LNCaP clone FGC (cell line): ENCODE results near the gene SLC30A1.

Experiments used
- DNase-seq: peaks from one replicate; pipeline ENCODE4 v3.0.0-alpha.2; 2011; ENCODE audit warnings: low read depth
- H3K4me3 ChIP-seq: 2 replicates; pipeline ENCODE4 v1.5.1; 2011; ENCODE audit warnings: mild to moderate bottlenecking, low read depth, low read length, control low read depth
- CTCF ChIP-seq: IDR thresholded peaks from 2 replicates; pipeline ENCODE4 v1.5.1; 2012; ENCODE audit warnings: mild to moderate bottlenecking; ENCODE audit not compliant: control insufficient read depth, insufficient read depth; ENCODE audit errors: extremely low read depth

SLC30A1 gene

GRCh38 chr1:211621447-211622198, 42.7 kb upstream of the SLC30A1 start:
- TF ChIP-seq CTCF, result no peak
- H3K4me3 ChIP-seq, result no peak overlapping the region
- no peak for DNase-seq

DNA sequence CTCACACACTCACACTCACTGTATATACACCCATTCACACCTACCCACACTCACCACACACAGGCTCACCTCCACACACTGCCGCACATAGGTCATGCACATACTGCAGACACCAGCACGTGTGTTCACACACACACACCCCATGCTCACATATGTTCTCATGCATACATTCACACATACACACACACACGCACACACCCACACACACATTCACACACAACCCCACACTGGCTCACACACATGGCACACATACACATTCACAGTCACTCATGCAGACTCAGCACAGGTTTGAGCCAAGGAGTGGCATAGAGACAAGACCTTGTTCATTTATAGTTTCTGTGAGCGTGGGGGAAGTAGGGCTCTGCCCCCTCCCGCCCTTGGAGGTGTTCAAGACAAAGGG, 41.1 kb upstream of the SLC30A1 start:
- TF ChIP-seq CTCF, result no peak
- DNase-seq, result no peak
- no peak overlapping the region for H3K4me3 ChIP-seq

DNA sequence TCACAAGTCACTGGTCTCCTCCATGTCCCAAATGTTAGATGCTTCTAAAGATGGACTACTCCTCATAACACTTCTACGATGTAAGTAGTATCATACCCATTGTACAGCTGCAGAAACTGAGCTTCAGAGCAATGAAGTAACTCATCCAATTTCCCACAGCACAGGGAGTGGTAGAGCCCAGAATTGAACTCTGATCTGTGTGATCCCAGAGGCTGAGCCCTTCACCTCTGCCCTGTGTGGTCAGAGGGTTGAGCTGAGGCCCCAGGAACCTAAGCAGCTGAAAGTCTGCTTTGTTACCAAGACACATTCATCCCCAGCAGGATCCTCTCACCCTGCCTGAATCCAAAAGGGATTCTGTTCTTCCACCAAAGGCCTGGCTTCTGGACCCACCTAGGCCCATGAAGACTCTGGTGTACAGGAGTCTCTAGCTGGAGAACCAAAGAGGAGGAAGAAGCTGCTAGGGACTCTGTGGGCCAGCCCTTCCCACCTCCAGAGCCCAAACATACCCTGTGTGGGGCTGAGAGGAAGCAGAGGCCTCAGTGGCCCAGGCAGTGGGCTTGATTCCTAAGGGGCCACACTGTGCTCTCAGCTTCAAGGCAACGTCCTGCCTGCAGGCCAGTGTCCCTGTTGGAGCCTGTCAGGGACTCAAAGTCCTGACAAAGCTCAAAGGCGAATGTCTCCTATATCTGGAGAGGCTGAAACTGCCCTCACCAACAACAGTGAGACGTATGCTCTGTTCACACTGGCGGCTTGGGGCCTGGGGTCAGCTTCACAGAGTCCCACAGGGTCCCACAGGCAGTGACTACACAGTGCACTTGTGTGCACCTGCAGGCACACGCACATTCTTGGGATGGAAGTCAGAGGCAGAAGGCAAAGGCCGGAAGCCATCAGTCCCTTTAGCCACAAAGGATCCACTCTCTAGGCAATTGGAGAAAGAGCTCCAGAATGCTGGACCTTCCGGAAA, 40.4 kb upstream of the SLC30A1 start:
- H3K4me3 ChIP-seq, result no peak overlapping the region
- no peak for DNase-seq
- TF ChIP-seq CTCF, result no peak

DNA sequence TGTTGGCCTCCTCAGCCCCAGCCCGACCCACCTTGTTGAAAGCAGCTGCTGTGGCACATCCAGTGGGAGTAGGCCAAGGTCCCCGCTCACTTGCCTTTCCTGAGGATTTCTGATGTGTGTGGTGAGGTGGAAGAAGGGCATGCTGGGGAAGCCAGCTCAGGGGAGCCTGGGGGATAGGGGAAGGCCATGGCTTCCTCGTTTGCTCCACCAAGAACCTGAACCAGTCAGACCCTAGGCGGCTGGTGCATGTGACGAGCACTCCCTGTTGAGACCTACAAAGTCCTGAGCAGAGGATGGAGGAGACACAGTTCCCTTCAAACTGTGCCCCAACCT, 38.0 kb upstream of the SLC30A1 start:
- no peak for DNase-seq
- no peak overlapping the region for H3K4me3 ChIP-seq
- TF ChIP-seq CTCF, result no peak

- H3K4me3 ChIP-seq, result no peak overlapping the region
- no peak for TF ChIP-seq CTCF
- DNase-seq, result no peak
Measured at GRCh38 chr1:211616231-211616964, 37.4 kb upstream of the SLC30A1 start.

GRCh38 chr1:211614615-211615014, 35.7 kb upstream of the SLC30A1 start:
- no peak for TF ChIP-seq CTCF
- no peak overlapping the region for H3K4me3 ChIP-seq
- no peak for DNase-seq
